Measurements from ENCODE around the gene PPP2R5C. TPM values are rescaled to one million over a fixed set of nuclear protein-coding genes. Genes with fewer than 3 reads are reported as not detected.

PPP2R5C gene
- total and polyA plus RNA-seq, 2 of the 4 experiments (the other 2 are of a cell fraction), result 65.9 to 78.7 TPM

DNA sequence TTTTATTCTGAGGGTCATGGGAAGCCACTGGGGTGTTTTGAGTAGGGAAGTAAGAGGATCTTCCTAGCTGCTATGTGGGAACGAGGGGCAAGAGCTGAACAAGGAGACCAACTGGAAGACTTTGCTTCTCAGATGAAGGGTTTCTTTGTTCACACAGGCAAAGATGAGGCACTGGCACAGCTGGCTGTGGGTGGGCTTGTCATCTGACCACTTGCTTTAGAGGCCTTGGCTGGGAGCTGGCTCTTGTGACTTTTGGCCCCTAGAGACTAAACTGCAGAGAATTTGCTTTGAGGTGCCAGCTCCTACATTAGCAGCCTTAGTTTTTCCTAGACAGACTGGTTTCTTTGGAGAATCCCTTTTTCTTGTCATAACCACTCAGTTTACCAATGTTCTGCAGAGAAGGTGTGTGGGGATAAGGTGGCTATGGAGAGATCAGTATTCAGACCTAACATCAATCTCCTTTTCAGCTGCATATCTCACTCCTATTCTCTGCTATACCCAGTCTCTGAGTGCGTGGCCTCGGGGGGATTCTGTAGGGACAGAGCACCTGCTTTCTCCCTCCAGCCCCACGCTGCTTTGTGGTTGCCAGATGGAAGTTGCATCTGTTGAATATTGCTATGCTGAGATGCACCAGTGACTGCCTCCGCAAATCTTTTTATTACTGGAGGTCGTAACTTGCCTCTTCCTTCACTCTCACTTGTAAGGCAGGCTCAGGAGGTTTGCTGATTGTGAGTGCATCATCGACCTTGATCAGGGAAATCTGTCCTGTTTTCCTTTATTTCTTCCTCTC lies 12.7 kb downstream of the PPP2R5C start (continued):
- TF ChIP-seq USF2 (IDR thresholded peaks at IDR 0.05; ENCODE audit: low read depth, low read length), result no peak

DNA sequence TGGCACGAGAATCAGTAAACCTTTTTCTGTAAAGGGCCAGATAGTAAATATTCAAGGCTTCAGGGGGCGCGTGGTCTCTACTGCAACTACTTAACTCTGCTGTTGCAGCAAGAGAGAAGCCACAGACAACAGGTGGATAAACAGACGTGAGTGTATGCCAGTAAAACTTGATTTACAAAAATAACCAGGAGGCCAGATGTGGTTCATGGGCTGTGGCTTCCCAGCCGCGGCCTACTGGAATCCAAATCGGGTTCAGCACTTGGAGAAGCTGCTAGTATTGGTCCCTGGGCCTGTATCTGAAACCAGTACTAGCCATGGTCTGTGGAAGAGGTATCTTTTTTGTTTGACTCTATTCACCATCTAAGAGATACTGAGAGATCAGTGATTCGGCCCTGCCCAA lies 13.3 kb downstream of the PPP2R5C start:
- H3K9ac ChIP-seq (ENCODE audit: low read depth, low read length), result no peak overlapping the region
- H2BK20ac ChIP-seq (ENCODE audit: low read depth, low read length), result no peak overlapping the region
- H4K20me1 ChIP-seq (ENCODE audit: insufficient read depth, low read length), result peaks cover 13% of the 10 kb centered on the region
- no peaks in the 10 kb centered on the region for H3K9me3 ChIP-seq (ENCODE audit: control insufficient read depth, insufficient read depth, low read length)
- H4K91ac ChIP-seq (ENCODE audit: insufficient read depth, low read depth, low read length), result no peak overlapping the region
- no peak overlapping the region for H4K5ac ChIP-seq (ENCODE audit: low read depth, low read length)
- dilution Hi-C loops (cut with HindIII; ENCODE audit: low sequenced_read_pairs, unreplicated experiment), result no loop called here
- no peak for ATAC-seq (ENCODE audit: low read depth)
- H3K4me3 ChIP-seq (ENCODE audit: insufficient read depth, low read depth, low read length), result no peak overlapping the region
- WGBS, 2 experiments (ENCODE audit: extremely low coverage in 2 of 2, insufficient read length in 1 of 2), result 73% methylated on average over 4 of the region's 8 CpGs; no CpG with 5 or more reads in 1 of the 2 experiments
- CTCF ChIA-PET, result no interaction called here
- no peaks in the 10 kb centered on the region for H3K9me1 ChIP-seq (ENCODE audit: insufficient read depth, low read length)
- in situ Hi-C loops (cut with MboI; ENCODE audit: low sequenced_read_pairs), result loop anchor here (25.0 kb wide), 1 partner anchor 537 kb away; the partner anchor contains the start of genes MOK and ZNF839
- no peak overlapping the region for H2BK120ac ChIP-seq (ENCODE audit: low read depth, low read length)
- no TSS peak for BruUV-seq (replicated peaks)
- H2BK15ac ChIP-seq (ENCODE audit: low read depth, low read length), result no peak overlapping the region
- H3K27me3 ChIP-seq (ENCODE audit: control insufficient read depth, insufficient read depth, low read length), result peaks cover 9% of the 10 kb centered on the region
- no peak for DNase-seq
- no peak overlapping the region for H2AK5ac ChIP-seq (ENCODE audit: low read depth, low read length)
- no peak overlapping the region for H3K4me2 ChIP-seq (ENCODE audit: low read depth, low read length)
- H3K27ac ChIP-seq (ENCODE audit: insufficient read depth, low read length), result no peak overlapping the region
- POLR2A ChIA-PET (ENCODE audit: unreplicated experiment), result no interaction called here
- no peak overlapping the region for H3K23ac ChIP-seq (ENCODE audit: low read depth, low read length)
- intact Hi-C loops (cut with micrococcal nuclease), result loop anchor here (5.0 to 10.0 kb wide), 3 partner anchors 120 to 187 kb away; partner anchors contain the start of gene DYNC1H1
- H3K56ac ChIP-seq (ENCODE audit: extremely low read depth, insufficient read depth, low read length), result no peak overlapping the region
- H3K4ac ChIP-seq (ENCODE audit: low read depth, low read length), result no peak overlapping the region
- no peak overlapping the region for H2AK9ac ChIP-seq (replicated peaks; ENCODE audit: low read depth, low read length, poor library complexity)
- H4K8ac ChIP-seq (ENCODE audit: low read depth in 2 of 2, low read length in 2 of 2), result no peak overlapping the region
- no peak overlapping the region for H3K18ac ChIP-seq (ENCODE audit: low read depth, low read length)
- H3K36me3 ChIP-seq (ENCODE audit: control insufficient read depth, insufficient read depth, low read length), result no peaks in the 10 kb centered on the region
- peaks cover 0 to 3% of the 10 kb centered on the region in 2 experiments; a peak in 2 of 4 replicates for H3K79me1 ChIP-seq (ENCODE audit: low read depth in 1 of 2, low read length in 2 of 2)
- no peak overlapping the region for H2BK5ac ChIP-seq (ENCODE audit: low read depth, low read length, poor library complexity, severe bottlenecking)
- no peak overlapping the region for H2AFZ ChIP-seq (replicated peaks; ENCODE audit: low read length, poor library complexity)
- no peak overlapping the region for H3K14ac ChIP-seq (replicated peaks; ENCODE audit: low read depth, low read length)
- no peaks in the 10 kb centered on the region; the same call in 1 of the 2 replicates for H3K4me1 ChIP-seq (ENCODE audit: control insufficient read depth, insufficient read depth, low read length)
- TF ChIP-seq RCOR1 (IDR thresholded peaks at IDR 0.05; ENCODE audit: insufficient replicate concordance, low read length) (no peak), SMC3 (IDR thresholded peaks at IDR 0.05; ENCODE audit: low read depth, low read length) (no peak), NFE2L2 (IDR thresholded peaks at IDR 0.05; ENCODE audit: low read depth, low read length) (no peak), USF2 (IDR thresholded peaks at IDR 0.05; ENCODE audit: low read depth, low read length) (no peak), RAD21 (IDR thresholded peaks at IDR 0.05; ENCODE audit: low read length) (no peak), FOS (IDR thresholded peaks at IDR 0.05; ENCODE audit: low read depth, low read length) (no peak), MAZ (IDR thresholded peaks at IDR 0.05; ENCODE audit: borderline replicate concordance, low read depth, low read length) (no peak), MXI1 (IDR thresholded peaks at IDR 0.05; ENCODE audit: borderline replicate concordance, low read depth, low read length) (no peak), RFX5 (IDR thresholded peaks at IDR 0.05; ENCODE audit: low read depth, low read length) (no peak), CHD1 (IDR thresholded peaks at IDR 0.05; ENCODE audit: low read depth, low read length) (no peak)
- TF ChIP-seq, protein P1, sequence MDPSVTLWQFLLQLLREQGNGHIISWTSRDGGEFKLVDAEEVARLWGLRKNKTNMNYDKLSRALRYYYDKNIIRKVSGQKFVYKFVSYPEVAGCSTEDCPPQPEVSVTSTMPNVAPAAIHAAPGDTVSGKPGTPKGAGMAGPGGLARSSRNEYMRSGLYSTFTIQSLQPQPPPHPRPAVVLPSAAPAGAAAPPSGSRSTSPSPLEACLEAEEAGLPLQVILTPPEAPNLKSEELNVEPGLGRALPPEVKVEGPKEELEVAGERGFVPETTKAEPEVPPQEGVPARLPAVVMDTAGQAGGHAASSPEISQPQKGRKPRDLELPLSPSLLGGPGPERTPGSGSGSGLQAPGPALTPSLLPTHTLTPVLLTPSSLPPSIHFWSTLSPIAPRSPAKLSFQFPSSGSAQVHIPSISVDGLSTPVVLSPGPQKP (IDR thresholded peaks at IDR 0.05; ENCODE audit: borderline replicate concordance, low read depth, low read length), result no peak
